IMR-90 (cell line): ENCODE measurements around the gene FARP1. TPM values are rescaled to one million over a fixed set of nuclear protein-coding genes. Genes with fewer than 3 reads are reported as not detected.
A peak's percentile ranks its signal among the peaks of the same experiment; 100 is the strongest.

Experiments
- ATAC-seq: fragments of 200-7000 bp; cut with Tn5 transposase; 2 replicates; pipeline ENCODE4 v1.9.1; 2020; ENCODE audit warnings: low read depth, mild to moderate bottlenecking, moderate library complexity
- BruUV-seq: library from RNA; stranded (reverse); fragments of 400-500 nt; replicated peaks from 2 replicates; lab custom pipeline; 2021; lab: Mats Ljungman, UMichigan
- CTCF ChIA-PET: fragments of 300-600 bp; formaldehyde crosslinking; extraction: SDS; loops from one replicate; lab custom pipeline; 2021; ENCODE audit warnings: antibody characterized with exemption; lab: Yijun Ruan, JAX
- POLR2A ChIA-PET: fragments of 300-600 bp; sonication (Branson Sonifier 250); formaldehyde crosslinking; loops from one replicate; lab custom pipeline; 2022; ENCODE audit warnings: antibody characterized with exemption; ENCODE audit not compliant: unreplicated experiment; lab: Charles Lee
- DNase-seq: peaks from one replicate; pipeline ENCODE4 v3.0.0; 2013
- H2AFZ ChIP-seq: replicated peaks from 2 replicates; pipeline ENCODE3; 2013; ENCODE audit warnings: low read length, mild to moderate bottlenecking; ENCODE audit not compliant: poor library complexity
- H2AK5ac ChIP-seq: 2 replicates; pipeline ENCODE4 v1.6.1; 2013; ENCODE audit warnings: low read depth, low read length, inconsistent platforms
- H2AK9ac ChIP-seq: replicated peaks from 2 replicates; pipeline ENCODE3; 2013; ENCODE audit warnings: mild to moderate bottlenecking, low read depth, low read length, moderate library complexity; ENCODE audit not compliant: poor library complexity
- H2BK120ac ChIP-seq: 2 replicates; pipeline ENCODE4 v1.6.1; 2013; ENCODE audit warnings: low read depth, low read length, inconsistent platforms
- H2BK15ac ChIP-seq: 3 replicates; pipeline ENCODE4 v1.6.1; 2013; ENCODE audit warnings: low read depth, low read length, inconsistent platforms
- H2BK20ac ChIP-seq: 2 replicates; pipeline ENCODE4 v1.6.1; 2013; ENCODE audit warnings: low read depth, mild to moderate bottlenecking, inconsistent platforms, low read length, moderate library complexity
- H2BK5ac ChIP-seq: 2 replicates; pipeline ENCODE4 v1.6.1; 2013; ENCODE audit warnings: mild to moderate bottlenecking, low read depth, low read length, inconsistent platforms; ENCODE audit not compliant: poor library complexity, severe bottlenecking
- H3K14ac ChIP-seq: replicated peaks from 2 replicates; pipeline ENCODE4 v1.6.1; 2013; ENCODE audit warnings: low read depth, low read length, inconsistent platforms
- H3K18ac ChIP-seq: 2 replicates; pipeline ENCODE4 v1.6.1; 2013; ENCODE audit warnings: low read depth, low read length, control low read depth
- H3K23ac ChIP-seq: 2 replicates; pipeline ENCODE4 v1.6.1; 2013; ENCODE audit warnings: low read depth, low read length, inconsistent platforms
- H3K27ac ChIP-seq: 2 replicates; pipeline ENCODE4 v1.5.1; 2013; ENCODE audit warnings: mild to moderate bottlenecking, control low read depth, low read length; ENCODE audit not compliant: insufficient read depth
- H3K27me3 ChIP-seq: 2 replicates; pipeline ENCODE4 v1.6.1; 2013; ENCODE audit warnings: low read length; ENCODE audit not compliant: control insufficient read depth, insufficient read depth
- H3K36me3 ChIP-seq: 2 replicates; pipeline ENCODE4 v1.6.1; 2013; ENCODE audit warnings: low read length, mixed read lengths; ENCODE audit not compliant: control insufficient read depth, insufficient read depth
- H3K4ac ChIP-seq: 2 replicates; pipeline ENCODE4 v1.6.1; 2013; ENCODE audit warnings: low read depth, low read length, inconsistent platforms
- H3K4me1 ChIP-seq: 2 replicates; pipeline ENCODE4 v1.6.1; 2013; ENCODE audit warnings: low read length, mixed read lengths; ENCODE audit not compliant: control insufficient read depth, insufficient read depth
- H3K4me2 ChIP-seq: 2 replicates; pipeline ENCODE4 v1.6.1; 2013; ENCODE audit warnings: low read depth, mild to moderate bottlenecking, control low read depth, low read length, moderate library complexity
- H3K4me3 ChIP-seq: 2 replicates; pipeline ENCODE4 v1.5.1; 2013; ENCODE audit warnings: low read depth, mild to moderate bottlenecking, control low read depth, low read length, moderate library complexity; ENCODE audit not compliant: insufficient read depth
- H3K56ac ChIP-seq: 2 replicates; pipeline ENCODE4 v1.6.1; 2013; ENCODE audit warnings: low read length, inconsistent platforms; ENCODE audit not compliant: insufficient read depth; ENCODE audit errors: extremely low read depth
- H3K79me1 ChIP-seq, 2 experiments: 2 replicates each; pipeline ENCODE4 v1.6.1; 2013; ENCODE audit warnings: low read length in 2 of 2, inconsistent platforms in 1 of 2, low read depth in 1 of 2
- H3K9ac ChIP-seq: 2 replicates; pipeline ENCODE4 v1.6.1; 2013; ENCODE audit warnings: low read depth, low read length, control low read depth
- H3K9me1 ChIP-seq: 2 replicates; pipeline ENCODE4 v1.6.1; 2013; ENCODE audit warnings: low read length, inconsistent platforms; ENCODE audit not compliant: insufficient read depth
- H3K9me3 ChIP-seq: 2 replicates; pipeline ENCODE4 v1.6.1; 2013; ENCODE audit warnings: low read length; ENCODE audit not compliant: control insufficient read depth, insufficient read depth
- H4K20me1 ChIP-seq: 2 replicates; pipeline ENCODE4 v1.6.1; 2013; ENCODE audit warnings: low read length, inconsistent platforms; ENCODE audit not compliant: insufficient read depth
- H4K5ac ChIP-seq: 2 replicates; pipeline ENCODE4 v1.6.1; 2013; ENCODE audit warnings: mild to moderate bottlenecking, low read depth, low read length, control low read depth
- H4K8ac ChIP-seq, 2 experiments: 2 replicates each; pipeline ENCODE4 v1.6.1; 2013; ENCODE audit warnings: low read depth in 2 of 2, low read length in 2 of 2, control low read depth in 1 of 2, inconsistent platforms in 1 of 2
- H4K91ac ChIP-seq: 2 replicates; pipeline ENCODE4 v1.6.1; 2013; ENCODE audit warnings: low read depth, low read length, inconsistent platforms; ENCODE audit not compliant: insufficient read depth
- BHLHE40 ChIP-seq: fragments of 150-350 bp; IDR thresholded peaks from 2 replicates; pipeline ENCODE4 v1.6.1; 2016; ENCODE audit warnings: mild to moderate bottlenecking, low read depth, low read length
- CTCF ChIP-seq: conservative IDR thresholded peaks from 2 replicates; pipeline ENCODE4 v1.5.1; 2012; ENCODE audit warnings: mild to moderate bottlenecking, low read depth, low read length, improper control_type of control experiment
- FOS ChIP-seq: fragments of 150-350 bp; IDR thresholded peaks from 2 replicates; pipeline ENCODE4 v1.6.1; 2016; ENCODE audit warnings: low read depth, low read length
- MAFK ChIP-seq: IDR thresholded peaks from 2 replicates; pipeline ENCODE4 v1.6.1; 2012; ENCODE audit warnings: low read depth, low read length, improper control_type of control experiment
- MAZ ChIP-seq: IDR thresholded peaks from 2 replicates; pipeline ENCODE4 v1.6.1; 2012; ENCODE audit warnings: low read depth, mild to moderate bottlenecking, low read length, improper control_type of control experiment, moderate library complexity, borderline replicate concordance
- MXI1 ChIP-seq: IDR thresholded peaks from 2 replicates; pipeline ENCODE4 v1.6.1; 2012; ENCODE audit warnings: low read depth, mild to moderate bottlenecking, low read length, moderate library complexity, borderline replicate concordance
- POLR2A ChIP-seq: IDR thresholded peaks from 2 replicates; pipeline ENCODE4 v1.6.1; 2012; ENCODE audit warnings: mild to moderate bottlenecking, low read depth, low read length
- RCOR1 ChIP-seq: IDR thresholded peaks from 2 replicates; pipeline ENCODE4 v1.6.1; 2012; ENCODE audit warnings: mild to moderate bottlenecking, low read length, improper control_type of control experiment; ENCODE audit not compliant: insufficient replicate concordance
- RFX5 ChIP-seq: IDR thresholded peaks from 2 replicates; pipeline ENCODE4 v1.8.0; 2012; ENCODE audit warnings: low read depth, mild to moderate bottlenecking, low read length, moderate library complexity
- WGBS, 2 experiments: methylation state at CpG; one replicate each; pipeline versions ENCODE4 v1.1.5 to v1.1.7; 2013; ENCODE audit warnings: missing lambda C conversion rate in 2 of 2; ENCODE audit not compliant: insufficient read length in 1 of 2; ENCODE audit errors: extremely low coverage in 2 of 2; 5-methylcytosine and 5-hydroxymethylcytosine counted together
- dilution Hi-C: fragments of 300-500 bp; cut with HindIII; formaldehyde crosslinking; loops from one replicate; pipeline ENCODE4 v1.14.3; 2018; ENCODE audit warnings: low sequenced_read_pairs; ENCODE audit not compliant: unreplicated experiment
- in situ Hi-C: fragments of 300-500 bp; cut with MboI; formaldehyde crosslinking; loops from 3 replicates; pipeline ENCODE4 v1.14.3; 2019; ENCODE audit warnings: low sequenced_read_pairs, inconsistent platforms, mixed read lengths
- intact Hi-C: fragments of 100-400 bp; cut with micrococcal nuclease; formaldehyde crosslinking; loops from 2 replicates; pipeline ENCODE4 v1.10.0; 2022
- polyA plus RNA-seq, 3 experiments: library from polyadenylated mRNA; depleted of rRNA; stranded (reverse); fragments of >200 nt; gene quantifications; 2 replicates each; pipeline ENCODE4 v1.2.3, GENCODE V29; 2012; ENCODE audit warnings: low replicate concordance in 1 of 3
- total RNA-seq: library from RNA; depleted of rRNA; stranded (reverse); fragments of >200 nt; gene quantifications from 2 replicates; pipeline ENCODE4 v1.2.3, GENCODE V29; 2012
- TF ChIP-seq, protein P1 (sequence below): fragments of 150-350 bp; IDR thresholded peaks from 2 replicates; pipeline ENCODE4 v1.6.1; 2016; ENCODE audit warnings: low read depth, mild to moderate bottlenecking, low read length, moderate library complexity, borderline replicate concordance
- TF ChIP-seq, protein P2 (sequence below): fragments of 150-350 bp; IDR thresholded peaks from 2 replicates; pipeline ENCODE4 v1.6.1; 2017; ENCODE audit warnings: mild to moderate bottlenecking, antibody characterized with exemption, low read length, low read depth

The FARP1 gene
- total and polyA plus RNA-seq, 2 of the 4 experiments (the other 2 are of a cell fraction), result 39.6 to 57.0 TPM

GRCh38 chr13:98311200-98311548, 168.3 kb downstream of the FARP1 start (continued):
- TF ChIP-seq CTCF (no peak), POLR2A (no peak)

GRCh38 chr13:98312606-98313005, 169.7 kb downstream of the FARP1 start:
- H3K27ac ChIP-seq, result no peak overlapping the region
- H3K14ac ChIP-seq, result no peak overlapping the region
- H4K91ac ChIP-seq, result no peak overlapping the region
- no peak overlapping the region for H2AFZ ChIP-seq
- no peak overlapping the region for H2AK9ac ChIP-seq
- H2BK120ac ChIP-seq, result no peak overlapping the region
- dilution Hi-C loops, result no loop called here
- peaks cover 14% of the 10 kb centered on the region; the same call in 1 of the 2 replicates for H4K20me1 ChIP-seq
- H2BK5ac ChIP-seq, result no peak overlapping the region
- ATAC-seq (no peak), DNase-seq (peak; percentile 22)
- H3K4me1 ChIP-seq, result peaks cover 18% of the 10 kb centered on the region
- no peak overlapping the region for H3K23ac ChIP-seq
- H3K18ac ChIP-seq, result no peak overlapping the region
- BruUV-seq, result no TSS peak
- H3K56ac ChIP-seq, result no peak overlapping the region
- H2AK5ac ChIP-seq, result no peak overlapping the region
- intact Hi-C loops, result no loop called here
- CTCF ChIA-PET, result no interaction called here
- H4K8ac ChIP-seq, result no peak overlapping the region
- H3K36me3 ChIP-seq, result peaks cover 20% of the 10 kb centered on the region
- peaks cover 63 to 81% of the 10 kb centered on the region in 2 experiments for H3K79me1 ChIP-seq
- no peak overlapping the region for H3K9ac ChIP-seq
- no CpG with 5 or more reads among the region's 7 CpGs for WGBS, 2 experiments
- no peak overlapping the region for H3K4ac ChIP-seq
- H2BK20ac ChIP-seq, result peak overlapping the region; percentile 21; the same call in 1 of the 2 replicates
- in situ Hi-C loops, result no loop called here
- H3K9me1 ChIP-seq, result peaks cover 48% of the 10 kb centered on the region
- no peaks in the 10 kb centered on the region for H3K27me3 ChIP-seq
- no peak overlapping the region for H3K4me2 ChIP-seq
- H2BK15ac ChIP-seq, result no peak overlapping the region
- H4K5ac ChIP-seq, result no peak overlapping the region
- no peak overlapping the region for H3K4me3 ChIP-seq
- no peaks in the 10 kb centered on the region for H3K9me3 ChIP-seq
- POLR2A ChIA-PET, result no interaction called here
- TF ChIP-seq RFX5 (no peak), CTCF (no peak), MXI1 (no peak), FOS (no peak), RCOR1 (no peak), MAZ (no peak), BHLHE40 (no peak), POLR2A (no peak), MAFK (no peak)
- TF ChIP-seq, protein P1, sequence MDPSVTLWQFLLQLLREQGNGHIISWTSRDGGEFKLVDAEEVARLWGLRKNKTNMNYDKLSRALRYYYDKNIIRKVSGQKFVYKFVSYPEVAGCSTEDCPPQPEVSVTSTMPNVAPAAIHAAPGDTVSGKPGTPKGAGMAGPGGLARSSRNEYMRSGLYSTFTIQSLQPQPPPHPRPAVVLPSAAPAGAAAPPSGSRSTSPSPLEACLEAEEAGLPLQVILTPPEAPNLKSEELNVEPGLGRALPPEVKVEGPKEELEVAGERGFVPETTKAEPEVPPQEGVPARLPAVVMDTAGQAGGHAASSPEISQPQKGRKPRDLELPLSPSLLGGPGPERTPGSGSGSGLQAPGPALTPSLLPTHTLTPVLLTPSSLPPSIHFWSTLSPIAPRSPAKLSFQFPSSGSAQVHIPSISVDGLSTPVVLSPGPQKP, result no peak
- TF ChIP-seq, protein P2, sequence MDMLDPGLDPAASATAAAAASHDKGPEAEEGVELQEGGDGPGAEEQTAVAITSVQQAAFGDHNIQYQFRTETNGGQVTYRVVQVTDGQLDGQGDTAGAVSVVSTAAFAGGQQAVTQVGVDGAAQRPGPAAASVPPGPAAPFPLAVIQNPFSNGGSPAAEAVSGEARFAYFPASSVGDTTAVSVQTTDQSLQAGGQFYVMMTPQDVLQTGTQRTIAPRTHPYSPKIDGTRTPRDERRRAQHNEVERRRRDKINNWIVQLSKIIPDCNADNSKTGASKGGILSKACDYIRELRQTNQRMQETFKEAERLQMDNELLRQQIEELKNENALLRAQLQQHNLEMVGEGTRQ, result no peak
